Heart right ventricle (tissue), 16 donors: Measurements from ENCODE around the gene NRBP1. TPM values are rescaled to one million over a fixed set of nuclear protein-coding genes. Genes with fewer than 3 reads are reported as not detected.

Experiments
- ATAC-seq, 8 donors: fragments of 200-7000 bp; cut with Tn5 transposase; one replicate each; pipeline ENCODE4 v1.9.1; 2020; ENCODE audit warnings: mild to moderate bottlenecking in 8 of 8, moderate library complexity in 8 of 8, moderate number of reproducible peaks in 1 of 8
- DNase-seq, 2 donors: peaks; one replicate each; pipeline ENCODE4 v3.0.0-alpha.2; 2020
- H3K27ac ChIP-seq, 10 donors: fragments of 200-600 bp; sonication (generic) in 2 of 10; one replicate each; pipeline versions ENCODE4 v1.5.0 to v1.8.0; 2020 to 2022; ENCODE audit warnings: mild to moderate bottlenecking in 3 of 10
- H3K27me3 ChIP-seq, 7 donors: fragments of 200-600 bp; one replicate each; pipeline ENCODE4 v1.8.0; 2021 to 2022; ENCODE audit warnings: mild to moderate bottlenecking in 2 of 7
- H3K36me3 ChIP-seq, 9 donors: fragments of 200-600 bp; sonication (generic) in 1 of 9; one replicate each; pipeline versions ENCODE4 v1.5.0 to v1.8.0; 2020 to 2022; ENCODE audit warnings: mild to moderate bottlenecking in 2 of 9
- H3K4me1 ChIP-seq, 9 donors: fragments of 200-600 bp; sonication (generic) in 1 of 9; one replicate each; pipeline versions ENCODE4 v1.5.0 to v1.8.0; 2020 to 2022; ENCODE audit warnings: mild to moderate bottlenecking in 4 of 9
- H3K4me3 ChIP-seq, 10 donors: fragments of 200-600 bp; sonication (generic) in 2 of 10; one replicate each; pipeline versions ENCODE4 v1.5.0 to v1.8.0; 2020 to 2022; ENCODE audit warnings: mild to moderate bottlenecking in 7 of 10, moderate library complexity in 2 of 10
- H3K9me3 ChIP-seq, 11 donors: fragments of 200-600 bp in 10 of 11; sonication (generic) in 2 of 11; one replicate each; pipeline versions ENCODE4 v1.5.0 to v1.8.0; 2013 to 2022; ENCODE audit warnings: mild to moderate bottlenecking in 2 of 11, control low read depth in 1 of 11, moderate library complexity in 1 of 11
- CTCF ChIP-seq, 9 donors: fragments of 200-600 bp; sonication (generic) in 2 of 9; IDR thresholded peaks; one replicate each; pipeline versions ENCODE4 v1.5.0 to v1.8.0; 2021 to 2022; ENCODE audit warnings: antibody characterized with exemption in 9 of 9, mild to moderate bottlenecking in 5 of 9, moderate library complexity in 1 of 9
- WGBS, 2 donors: extraction: QIAGEN DNeasy Blood & Tissue Kit; methylation state at CpG; one replicate each; pipeline ENCODE4 v1.1.7; 2013; ENCODE audit warnings: inconsistent platforms in 1 of 2; 5-methylcytosine and 5-hydroxymethylcytosine counted together
- intact Hi-C, 10 donors: fragments of 100-400 bp; cut with DNase I; formaldehyde crosslinking; loops; one replicate each; pipeline versions ENCODE4 v1.11.1 to v1.14.2; 2022
- polyA plus RNA-seq, 2 donors: library from polyadenylated mRNA; stranded (reverse); fragments of 200-250 nt; gene quantifications; one replicate each; pipeline ENCODE4 v1.2.3, GENCODE V29; 2013
- total RNA-seq, 10 donors: library from RNA; stranded (reverse); fragmentation: NEBNext Ultra II Directional in 3 of 10; extraction: Animal tissue kit (Norgen Biotek cat#: 25700) in 3 of 10; gene quantifications; one replicate each; pipeline versions ENCODE4 v1.2.1 to v1.2.4, GENCODE V29; 2021 to 2023
- donor health status: Arrhythmogenic right ventricular cardiomyopathy.
- donor health status: ischemic (EF 13 %, LVEDD 7.1; RV severe dilation, severe dysfunction).
- donor health status: healthy with polysubstance abuse.
- donor health status: DM: no; HTN: yes; CAD: no.
- donor health status: DM: no; HTN: no; CAD: no.
- donor health status: ischemic (EF 25% LVEDD 6.9; RV normal size, moderate dysfunction).
- donor health status: ischemic (EF 25% LVEDD 5.7; RV mildly dilated, moderate dysfunction).
- donor health status: healthy.
- donor health status: DM: yes; HTN: yes; CAD: no.
- donor health status: Ischemic cardiomyopathy.
- donor health status: ischemic (EF 35%, LVEDD 5.7; RV mildly dilated, moderate dysfunction).
- donor health status: nonischemic (EF 11% LVEDD 7.7; RV severe dilation, severe dysfunction).
- donor health status: DM: yes; HTN: yes; CAD: no.
- donor health status: PGD.
- donor health status: ischemic (EF 29% LVEDD 5.4; RV normal size, mild dysfunction).
- donor health status: nonischemic (EF 23%, LVEDD 6.1; RV moderate dilation, normal function).

NRBP1 gene
- total and polyA plus RNA-seq, 12 donors, result 25.5 to 97.4 (median 59.2) TPM

GRCh38 chr2:27379836-27380625 lies 48.4 kb upstream of the NRBP1 start:
- peaks cover 0 to 79% (median 52%) of the 10 kb centered on the region in 9 donors for H3K36me3 ChIP-seq
- peak overlapping the region; percentile 61 to 93 (median 88) for H3K27ac ChIP-seq
- 1% methylated on average over 35 of the region's 35 CpGs for WGBS, 2 donors
- no peak for TF ChIP-seq CTCF (IDR thresholded peaks at IDR 0.05)
- H3K9me3 ChIP-seq, result no peaks in the 10 kb centered on the region
- ATAC-seq (peak in 5 of 8 donors; percentile 7 to 47 (median 13)), DNase-seq (peak; percentile 74 to 80)
- H3K27me3 ChIP-seq, result no peaks in the 10 kb centered on the region
- peak overlapping the region; percentile 29 to 72 (median 64) for H3K4me3 ChIP-seq
- intact Hi-C loops, result loop anchor here in 3 of 10 donors (1.0 to 10.0 kb wide), 3 partner anchors 29 to 605 kb away; partner anchors contain the start of genes PPM1G (in 2 of the 3) and NRBP1 (in 1 of the 3)
- peaks cover 5 to 33% (median 17%) of the 10 kb centered on the region in 9 donors for H3K4me1 ChIP-seq

- peaks cover 5 to 33% (median 17%) of the 10 kb centered on the region in 9 donors for H3K4me1 ChIP-seq
- 10 to 12% methylated on average over 65 to 67 of the region's 67 CpGs for WGBS, 2 donors
- intact Hi-C loops, result loop anchor here in 2 of 10 donors (1.0 to 2.0 kb wide), 2 partner anchors 28 to 47 kb away; partner anchors contain the start of genes PPM1G (in 2 of the 2) and NRBP1 (in 1 of the 2)
- H3K27me3 ChIP-seq, result no peaks in the 10 kb centered on the region
- DNase-seq (peak; percentile 97 to 98), ATAC-seq (peak; percentile 88 to 96 (median 96))
- peak within 1 kb of the TSS; percentile 29 to 72 (median 64) for H3K4me3 ChIP-seq
- H3K9me3 ChIP-seq, result no peaks in the 10 kb centered on the region
- H3K36me3 ChIP-seq, result peaks cover 0 to 79% (median 51%) of the 10 kb centered on the region in 9 donors
- H3K27ac ChIP-seq, result peak within 1 kb of the TSS; percentile 61 to 93 (median 88)
- TF ChIP-seq CTCF (IDR thresholded peaks at IDR 0.05), result no peak
Observed at GRCh38 chr2:27380626-27381545, 47.5 kb upstream of the NRBP1 start, which contains the start of gene ZNF513. ZNF513 (minus strand) TSS chr2:27380734; CDS start chr2:27380526, 208 bp downstream.

GRCh38 chr2:27381577-27382181 lies 46.8 kb upstream of the NRBP1 start:
- ATAC-seq (no peak), DNase-seq (no peak)
- Histone ChIP-seq H3K9me3 (no peaks in the 10 kb centered on the region), H3K4me1 (peaks cover 5 to 37% (median 17%) of the 10 kb centered on the region in 9 donors), H3K4me3 (peak overlapping the region in 3 of 10 donors; percentile 63 to 72 (median 64)), H3K27me3 (no peaks in the 10 kb centered on the region), H3K27ac (peak overlapping the region in 8 of 10 donors; percentile 61 to 93 (median 88)), H3K36me3 (peaks cover 0 to 79% (median 47%) of the 10 kb centered on the region in 9 donors)
- TF ChIP-seq CTCF (IDR thresholded peaks at IDR 0.05), result no peak
- intact Hi-C loops, result loop anchor here in 2 of 10 donors (2.0 kb wide), 1 partner anchor 27 kb away; the partner anchor contains the start of gene PPM1G (in 2 of the 2)
- WGBS, 2 donors, result 88 to 90% methylated on average over 10 of the region's 10 CpGs
